ENCODE measurements around the gene NALCN.

NALCN gene

DNA sequence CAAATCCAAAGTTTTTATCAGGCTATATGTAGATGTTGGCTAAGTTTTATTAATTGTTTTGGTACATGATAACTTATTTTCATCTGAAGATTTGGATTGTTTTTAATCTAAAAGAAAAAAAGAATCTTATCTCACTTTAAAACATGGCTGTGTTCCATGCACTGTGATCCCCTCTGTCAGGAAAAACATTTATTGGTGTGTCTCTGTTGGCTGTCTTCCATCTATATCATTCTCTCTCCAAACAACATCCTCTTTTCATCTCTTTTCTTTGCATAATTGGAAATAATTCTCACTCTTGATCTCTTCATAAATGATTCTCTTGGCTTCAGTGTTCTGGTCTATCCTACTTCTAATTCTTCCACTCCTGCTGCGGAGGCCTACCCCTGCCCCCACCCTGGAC, 4.2 kb downstream of the NALCN start:
- DNase-seq, result no peak

DNA sequence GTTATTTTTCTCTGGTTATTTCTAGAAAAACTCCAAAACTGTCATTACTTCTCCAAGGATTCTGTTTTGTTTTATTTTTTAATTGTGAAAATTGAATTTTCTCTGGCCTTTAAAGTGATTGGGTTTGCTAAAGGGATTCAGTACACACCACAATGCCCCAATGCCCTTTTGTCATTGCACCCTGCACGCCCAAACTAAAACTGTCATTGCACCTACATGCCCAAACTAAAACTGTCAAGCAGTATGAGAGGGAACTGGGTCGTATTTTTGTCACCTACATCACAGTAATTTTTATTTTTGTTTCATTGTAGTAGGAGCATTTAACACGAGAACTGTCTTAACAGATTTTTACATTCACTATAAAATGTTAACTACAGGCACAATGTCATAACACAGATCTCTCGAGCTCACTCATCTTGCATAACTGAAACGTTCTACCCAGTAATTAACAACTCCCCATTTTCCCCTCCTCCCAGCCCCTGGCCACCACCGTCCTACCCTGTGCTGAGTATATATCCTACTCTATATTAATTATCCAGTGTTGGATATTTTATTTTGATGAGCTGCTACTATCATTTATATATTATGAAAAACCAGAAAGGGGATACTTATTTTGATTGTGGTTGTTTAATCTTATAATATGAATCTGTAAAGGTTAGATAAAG, 7.2 kb downstream of the NALCN start:
- no peak for DNase-seq

GRCh38 chr13:101408154-101408553, 8.2 kb downstream of the NALCN start:
- DNase-seq, result no peak

DNA sequence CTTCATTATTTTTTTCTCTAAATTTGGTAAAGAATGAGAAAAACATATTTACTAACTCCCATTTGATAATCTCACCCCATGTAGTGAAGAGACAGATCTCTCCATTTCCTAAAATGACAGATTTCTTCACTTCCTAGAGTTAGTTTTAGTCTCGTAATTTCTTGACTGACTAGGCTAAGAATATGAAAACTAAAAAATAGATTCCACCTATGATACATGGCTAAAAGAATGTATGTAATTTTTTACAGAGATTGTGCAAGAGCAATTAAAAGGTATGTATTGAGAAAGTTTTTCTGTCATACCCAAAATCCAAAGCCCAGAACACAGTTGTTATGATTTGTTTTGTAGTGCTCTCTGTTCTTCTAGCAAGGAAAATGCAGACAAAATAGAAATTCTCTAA, 9.5 kb downstream of the NALCN start:
- no peak for DNase-seq

DNA sequence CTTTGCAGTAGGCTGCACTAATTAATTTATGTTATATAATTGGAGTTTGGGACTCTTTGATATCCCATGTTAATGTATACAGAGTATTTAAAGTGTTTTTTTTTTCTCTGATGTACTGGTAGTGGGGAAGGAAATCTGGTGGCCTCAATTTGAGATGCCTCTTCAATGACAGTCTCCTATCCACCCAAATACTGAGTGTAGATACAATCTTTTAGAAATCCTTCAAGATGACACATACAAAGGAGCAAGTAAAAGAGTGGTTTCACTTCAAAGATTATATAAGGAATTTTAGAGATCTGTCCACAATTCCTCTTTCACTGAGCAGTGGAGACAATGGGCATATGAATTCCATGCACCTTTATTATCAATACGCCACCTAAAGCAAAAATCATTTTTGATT, 15.1 kb downstream of the NALCN start:
- DNase-seq, result no peak

DNA sequence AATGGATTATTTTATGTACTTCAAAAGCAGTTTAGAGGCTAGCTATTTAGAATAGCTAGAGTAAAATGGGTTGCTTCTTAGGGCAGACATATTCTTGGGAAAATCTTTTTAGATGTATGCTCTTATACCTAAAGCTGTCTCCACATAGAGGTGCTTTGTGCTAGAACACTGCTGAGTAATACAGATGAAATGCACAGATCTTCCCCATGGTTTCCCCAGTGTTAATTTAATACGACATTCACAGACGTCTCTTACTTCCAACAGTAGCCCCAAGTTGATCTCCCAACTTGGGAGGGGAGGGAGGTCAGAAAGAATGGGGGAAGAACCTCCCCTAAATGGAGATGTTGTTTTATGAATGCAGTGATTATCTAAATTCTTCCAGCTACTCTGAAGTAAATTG, 16.9 kb downstream of the NALCN start:
- no peak for DNase-seq

DNA sequence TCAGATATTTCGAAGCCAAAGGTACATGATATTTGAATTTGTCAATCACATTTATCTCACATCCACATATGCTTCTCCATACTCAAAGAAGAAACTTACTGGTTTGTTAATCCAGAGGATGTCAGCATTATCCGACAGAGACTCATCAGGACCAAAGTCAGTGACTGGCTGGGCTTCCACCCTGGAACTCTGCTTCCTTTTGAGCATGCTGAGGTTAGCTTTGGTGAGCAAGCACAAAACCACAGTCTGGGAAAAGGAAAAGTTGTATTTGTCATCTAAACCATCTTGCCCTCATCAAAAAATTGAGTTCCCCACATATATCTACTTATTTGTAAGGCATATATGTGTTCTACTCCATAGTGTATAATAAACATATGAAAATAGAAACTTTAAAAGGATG, 17.4 kb downstream of the NALCN start:
- no peak for DNase-seq

- DNase-seq, result no peak
Observed at GRCh38 chr13:101398191-101398590, 18.1 kb downstream of the NALCN start.

- DNase-seq, result no peak
Observed at GRCh38 chr13:101397742-101398141, 18.6 kb downstream of the NALCN start.

- no peak for DNase-seq
Observed at GRCh38 chr13:101394605-101395004, 21.7 kb downstream of the NALCN start.

- DNase-seq, result no peak
Observed at GRCh38 chr13:101393140-101393539, 23.2 kb downstream of the NALCN start.

GRCh38 chr13:101390461-101390860, 25.8 kb downstream of the NALCN start:
- no peak for DNase-seq

DNA sequence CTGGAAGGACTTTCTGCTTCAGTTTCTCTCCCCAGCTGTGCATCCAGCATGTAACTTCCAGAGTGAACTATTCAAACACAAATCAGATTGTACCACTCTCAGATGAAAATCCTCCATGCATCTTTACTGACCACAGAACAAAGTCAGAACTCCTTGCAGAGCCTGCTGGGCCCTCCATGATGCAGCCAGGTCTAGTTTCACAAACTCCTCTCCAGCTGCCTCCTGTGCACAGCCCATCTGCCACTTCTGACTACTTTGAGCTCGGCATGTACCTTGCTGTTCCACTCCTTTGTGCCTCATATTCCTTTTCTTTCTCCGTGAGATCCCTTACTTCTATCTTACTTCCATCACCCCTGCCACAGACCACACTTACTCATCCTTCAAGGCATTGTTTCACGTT, 31.4 kb downstream of the NALCN start:
- DNase-seq, result peak in 1 of 2 experiments; percentile 0

GRCh38 chr13:101383595-101383994, 32.7 kb downstream of the NALCN start:
- DNase-seq, result no peak

DNA sequence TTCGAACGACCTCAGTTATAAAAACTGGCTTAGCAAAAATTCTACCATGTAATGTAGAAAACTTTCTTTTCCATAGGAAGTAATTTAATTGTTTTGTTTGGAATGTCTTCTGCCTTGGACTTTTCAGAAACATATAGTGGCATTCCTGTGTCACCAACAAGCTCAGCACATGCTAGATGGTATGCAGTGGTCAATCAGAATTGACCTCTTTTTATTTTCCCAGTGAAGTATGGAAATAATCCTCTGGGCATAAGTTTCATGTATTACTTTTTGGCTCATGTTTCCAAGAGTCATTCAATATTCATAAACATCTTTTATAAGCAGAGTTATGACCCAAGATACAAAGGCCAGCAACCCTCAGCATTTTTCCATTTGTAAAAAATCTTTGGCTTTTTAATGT, 33.6 kb downstream of the NALCN start:
- no peak for DNase-seq

GRCh38 chr13:101382086-101382485, 34.2 kb downstream of the NALCN start:
- no peak for DNase-seq

DNA sequence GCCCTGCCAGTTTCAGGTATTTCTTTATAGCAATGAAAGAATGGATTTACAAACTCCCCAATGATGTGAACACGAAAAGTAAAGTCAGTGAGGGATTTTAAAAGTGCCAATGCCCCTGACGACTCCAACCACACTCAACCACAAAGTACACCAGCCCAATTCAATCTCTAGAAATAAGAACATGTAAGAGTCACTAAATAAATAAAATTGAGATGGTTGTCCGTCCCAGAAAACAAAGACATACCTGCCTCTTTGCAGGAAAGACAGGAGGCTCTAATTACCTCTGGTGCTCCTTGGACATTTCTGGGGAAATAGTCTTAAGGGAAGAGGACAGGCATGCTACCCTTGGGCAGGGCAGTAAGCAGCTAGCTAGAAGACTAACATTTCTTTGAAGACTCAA, 55.8 kb downstream of the NALCN start:
- DNase-seq, result no peak

DNA sequence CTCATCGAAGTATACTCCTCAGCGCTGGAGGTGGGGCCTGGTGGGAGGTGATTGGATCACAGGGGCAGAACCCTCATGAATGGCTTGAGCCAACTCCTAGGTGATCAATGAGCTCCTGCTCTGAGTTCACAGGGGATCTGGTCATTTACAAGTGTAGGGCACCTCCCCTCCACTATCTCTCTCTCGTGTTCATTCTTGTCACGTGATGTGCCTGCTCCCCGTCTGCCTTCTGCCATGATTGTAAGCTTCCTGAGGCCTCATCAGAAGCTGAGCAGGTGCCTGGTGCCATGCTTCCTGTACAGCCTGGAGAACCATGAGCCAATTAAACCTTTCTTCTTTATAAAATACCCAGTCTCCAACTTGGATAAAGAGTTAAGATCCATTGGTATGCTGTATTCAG, 61.4 kb downstream of the NALCN start:
- no peak for DNase-seq

- no peak for DNase-seq
Observed at GRCh38 chr13:101346942-101347728, 69.2 kb downstream of the NALCN start.

- no peak for DNase-seq
Observed at GRCh38 chr13:101346161-101346560, 70.1 kb downstream of the NALCN start.

DNA sequence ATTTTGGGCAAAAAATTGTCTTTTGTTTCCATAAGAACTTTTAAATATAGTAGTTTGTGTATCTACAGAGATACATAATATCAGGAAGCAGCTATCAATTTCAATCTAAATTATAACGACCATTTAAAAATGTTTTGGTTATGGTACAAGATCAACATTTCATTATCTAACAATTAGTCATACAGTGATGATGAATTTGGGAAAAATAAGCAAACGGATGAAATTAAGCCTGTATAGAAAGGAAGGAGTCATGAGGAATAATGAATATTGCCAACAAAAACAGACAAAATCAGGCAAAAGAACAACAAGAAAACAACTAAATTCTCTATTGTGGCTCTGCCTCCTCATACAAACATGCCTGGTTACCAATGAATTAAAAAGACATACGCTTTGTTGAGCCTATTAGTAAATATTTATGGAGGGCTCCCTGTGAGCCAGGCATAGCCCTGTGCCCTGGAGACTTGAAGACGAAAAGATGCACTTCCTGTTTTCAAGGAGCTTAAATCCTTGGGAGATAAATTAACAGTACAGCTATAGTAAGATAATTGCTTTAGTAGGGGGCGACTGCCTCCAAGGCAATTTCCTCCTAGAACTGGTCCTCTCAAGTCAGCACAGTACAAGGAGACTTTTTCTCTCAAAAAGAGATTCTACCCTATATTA, 73.0 kb downstream of the NALCN start:
- no peak for DNase-seq

DNA sequence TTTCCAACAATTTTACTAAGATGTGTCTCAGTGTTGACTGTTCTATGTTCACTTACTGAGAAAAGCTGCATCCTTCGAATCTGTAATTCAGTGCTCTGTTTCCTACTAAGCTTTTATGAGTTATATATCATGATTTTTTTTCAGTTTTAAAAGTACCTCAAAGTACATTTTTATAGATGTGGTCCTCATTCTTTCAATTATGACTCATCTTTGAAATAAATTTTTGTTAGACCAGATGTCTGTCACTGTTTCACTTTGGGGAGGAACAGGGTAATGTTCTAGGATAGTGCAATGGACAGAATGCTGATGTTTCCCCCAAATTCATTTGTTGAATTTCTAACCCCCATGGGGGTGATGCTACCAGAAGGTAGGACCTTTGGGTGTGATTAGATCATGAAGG, 74.8 kb downstream of the NALCN start:
- DNase-seq, result no peak

DNA sequence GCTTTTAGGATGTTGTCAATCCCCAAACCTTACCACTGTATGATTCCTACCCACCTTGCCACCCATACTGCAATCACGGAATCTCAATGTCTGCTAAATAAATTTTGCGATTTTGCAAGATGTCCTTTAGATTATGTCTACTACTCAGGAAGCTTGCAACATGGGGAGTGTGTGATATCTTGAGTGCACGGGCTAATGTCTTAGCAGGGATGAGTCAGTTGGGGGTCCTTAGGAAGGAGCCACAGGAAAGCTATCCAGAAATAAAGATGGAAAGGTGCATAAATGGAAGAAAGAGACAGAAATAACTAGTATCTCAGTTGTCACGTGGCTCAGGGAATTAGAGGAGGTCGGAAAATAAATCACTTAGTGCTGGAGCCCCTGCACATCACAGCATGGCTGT, 77.1 kb downstream of the NALCN start:
- no peak for DNase-seq

DNA sequence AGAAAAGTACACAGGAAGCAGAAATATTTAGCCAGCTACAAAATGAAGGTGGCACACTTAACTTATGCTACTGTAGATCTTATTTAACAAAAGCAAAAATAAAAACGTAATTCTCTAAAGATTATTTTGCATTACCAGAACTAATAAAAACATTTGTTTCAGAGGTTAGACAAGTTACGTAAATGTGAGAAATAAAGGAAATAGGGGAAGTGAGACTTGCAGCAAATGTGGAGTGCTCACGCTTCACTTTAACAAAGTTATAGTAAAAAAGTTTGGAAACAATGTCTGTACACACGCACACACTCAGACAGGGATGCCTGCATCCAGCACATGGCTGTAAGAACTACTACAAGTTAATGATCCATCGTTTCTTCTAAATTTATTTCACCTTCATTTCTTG, 83.7 kb downstream of the NALCN start:
- no peak for DNase-seq
